Naive thymus-derived CD4-positive, alpha-beta T cell (primary cell): ENCODE results near the gene OGT. TPM values are rescaled to one million over a fixed set of nuclear protein-coding genes. Genes with fewer than 3 reads are reported as not detected.
A peak's percentile ranks its signal among the peaks of the same experiment; 100 is the strongest.
"Not testable (repeated sequence)": the region's sequence is repeated elsewhere in the genome, so short reads cannot be mapped to it uniquely, and the experiment has no call there.

ENCODE experiments used
- ATAC-seq: fragments of 150-1000 bp; cut with Tn5 transposase; 2 replicates; pipeline ENCODE4 v1.10.0; 2021; ENCODE audit warnings: mild to moderate bottlenecking, moderate library complexity
- CTCF ChIA-PET: fragments of 350-600 bp; sonication (Branson Sonifier 250); formaldehyde crosslinking; loops from one replicate; lab custom pipeline; 2021; ENCODE audit warnings: antibody characterized with exemption; lab: Charles Lee
- POLR2A ChIA-PET: fragments of 350-600 bp; sonication (Branson Sonifier 250); formaldehyde crosslinking; loops from one replicate; lab custom pipeline; 2021; ENCODE audit warnings: antibody characterized with exemption, inconsistent platforms; lab: Charles Lee
- DNase-seq, 9 donors: peaks; one replicate each; pipeline versions ENCODE4 v3.0.0 to v3.0.0-alpha.2; 2020 to 2022; ENCODE audit warnings: mixed read lengths in 1 of 9
- H3K27ac ChIP-seq: one replicate; pipeline ENCODE4 v1.7.0; 2013; ENCODE audit warnings: mild to moderate bottlenecking, low read depth, low read length, moderate library complexity
- H3K27me3 ChIP-seq, 2 donors: one replicate each; pipeline ENCODE4 v1.7.0; 2013; ENCODE audit warnings: low read length in 2 of 2, mild to moderate bottlenecking in 2 of 2, moderate library complexity in 2 of 2; ENCODE audit not compliant: control insufficient read depth in 2 of 2, insufficient read depth in 2 of 2
- H3K36me3 ChIP-seq, 3 experiments: 1 replicate in 2 of 3; 2 replicates in 1 of 3; pipeline ENCODE4 v1.7.0; 2013; ENCODE audit warnings: low read length in 3 of 3, mild to moderate bottlenecking in 3 of 3, moderate library complexity in 1 of 3; ENCODE audit not compliant: insufficient read depth in 3 of 3, control insufficient read depth in 2 of 3
- H3K4me1 ChIP-seq, 2 donors: one replicate each; pipeline ENCODE4 v1.7.0; 2013; ENCODE audit warnings: low read length in 2 of 2, mild to moderate bottlenecking in 2 of 2, moderate library complexity in 1 of 2; ENCODE audit not compliant: control insufficient read depth in 2 of 2, insufficient read depth in 2 of 2
- H3K4me3 ChIP-seq: 2 replicates; pipeline ENCODE4 v1.7.0; 2013; ENCODE audit warnings: mild to moderate bottlenecking, low read length
- H3K9me3 ChIP-seq, 3 experiments: 1 replicate in 2 of 3; 2 replicates in 1 of 3; pipeline ENCODE4 v1.7.0; 2013; ENCODE audit warnings: low read length in 3 of 3; ENCODE audit not compliant: control insufficient read depth in 2 of 3
- H3K27ac Mint-ChIP-seq, 9 donors: one replicate each; pipeline ENCODE4 v1.8.0; 2020 to 2022; ENCODE audit warnings: mixed read lengths in 9 of 9, mild to moderate bottlenecking in 8 of 9, moderate library complexity in 5 of 9, inconsistent platforms in 2 of 9
- H3K27me3 Mint-ChIP-seq, 5 donors: one replicate each; pipeline ENCODE4 v1.8.0; 2021 to 2022; ENCODE audit warnings: mixed read lengths in 5 of 5, mild to moderate bottlenecking in 1 of 5
- H3K36me3 Mint-ChIP-seq, 5 donors: one replicate each; pipeline ENCODE4 v1.8.0; 2020 to 2022; ENCODE audit warnings: mixed read lengths in 5 of 5, mild to moderate bottlenecking in 3 of 5, inconsistent platforms in 1 of 5
- H3K4me1 Mint-ChIP-seq, 7 donors: one replicate each; pipeline ENCODE4 v1.8.0; 2020 to 2022; ENCODE audit warnings: mixed read lengths in 7 of 7, mild to moderate bottlenecking in 3 of 7, inconsistent platforms in 1 of 7
- H3K4me3 Mint-ChIP-seq, 10 donors: one replicate each; pipeline ENCODE4 v1.8.0; 2020 to 2022; ENCODE audit warnings: mild to moderate bottlenecking in 10 of 10, mixed read lengths in 10 of 10, moderate library complexity in 6 of 10, inconsistent platforms in 2 of 10
- H3K9me3 Mint-ChIP-seq, 11 donors: one replicate each; pipeline ENCODE4 v1.8.0; 2020 to 2022; ENCODE audit warnings: mixed read lengths in 11 of 11, mild to moderate bottlenecking in 4 of 11, inconsistent platforms in 1 of 11, moderate library complexity in 1 of 11
- intact Hi-C, 2 donors: fragments of 100-400 bp; cut with micrococcal nuclease; formaldehyde crosslinking; loops; one replicate each; pipeline ENCODE4 v1.15.1; 2023
- polyA plus RNA-seq, 2 donors: library from polyadenylated mRNA; unstranded; fragments of 300-500 nt; fragmentation: Illumina TruSeq; gene quantifications; one replicate each; pipeline ENCODE4 v1.2.3, GENCODE V29; 2021
- total RNA-seq, 6 experiments: library from RNA in 5 of 6; stranded (reverse) in 5 of 6; gene quantifications; 1 replicate in 5 of 6; 2 replicates in 1 of 6; pipeline ENCODE4 v1.2.3 and lab custom pipeline; 2021 to 2026

Gene OGT
- total and polyA plus RNA-seq, 7 experiments from 2014 or later: 30.5 to 520 (median 346) TPM

GRCh38 chrX:71609095-71609750 is 76.3 kb downstream of the OGT start:
- H3K36me3 Mint-ChIP-seq: peaks cover 0 to 54% (median 28%) of the 10 kb centered on the region in 5 donors
- peaks cover 13 to 66% (median 44%) of the 10 kb centered on the region in 7 donors for H3K4me1 Mint-ChIP-seq
- H3K36me3 ChIP-seq: peaks cover 0 to 53% (median 8%) of the 10 kb centered on the region in 3 experiments
- no peaks in the 10 kb centered on the region for H3K9me3 ChIP-seq
- no peak overlapping the region for H3K27ac ChIP-seq
- intact Hi-C loops: loop anchor here (1.0 kb wide), 3 partner anchors 9 to 43 kb away; partner anchors contain the start of gene CXCR3 (in 2 of the 2)
- peak overlapping the region; percentile 6 to 91 (median 74) for H3K27ac Mint-ChIP-seq
- ChIA-PET POLR2A (interaction anchor here (0.9 to 3.0 kb wide), 2 partner anchors 9 to 81 kb away, joined by 3 to 7 read pairs; partner anchors contain the start of gene CXCR3), CTCF (interaction anchor here (0.9 to 1.5 kb wide), 2 partner anchors 40 to 42 kb away, joined by 4 to 6 read pairs; no protein-coding TSS in a partner anchor)
- no peaks in the 10 kb centered on the region for H3K9me3 Mint-ChIP-seq
- ATAC-seq (peak; percentile 37), DNase-seq (peak in 4 of 9 donors; percentile 12 to 29 (median 18))
- no peaks in the 10 kb centered on the region for H3K27me3 Mint-ChIP-seq
- no peak overlapping the region for H3K4me3 ChIP-seq
- no peaks in the 10 kb centered on the region for H3K27me3 ChIP-seq
- H3K4me3 Mint-ChIP-seq: peak overlapping the region in 3 of 10 donors; percentile 1 to 37 (median 16)
- peaks cover 32 to 42% of the 10 kb centered on the region in 2 donors for H3K4me1 ChIP-seq

- H3K4me3 Mint-ChIP-seq, H3K9me3 Mint-ChIP-seq, intact Hi-C loops, H3K27me3 Mint-ChIP-seq, H3K4me3 ChIP-seq, ATAC-seq, H3K27me3 ChIP-seq, DNase-seq, CTCF ChIA-PET, H3K27ac ChIP-seq, H3K9me3 ChIP-seq: not testable (repeated sequence)
- Mint-ChIP-seq H3K36me3 (peaks cover 0 to 50% (median 25%) of the 10 kb centered on the region in 5 donors), H3K4me1 (peaks cover 26 to 60% (median 36%) of the 10 kb centered on the region in 7 donors), H3K27ac (peak overlapping the region in 1 of 9 donors; percentile 26)
- peaks cover 0 to 44% (median 8%) of the 10 kb centered on the region in 3 experiments for H3K36me3 ChIP-seq
- POLR2A ChIA-PET: interaction anchor here (0.6 kb wide), 1 partner anchor 66 kb away, joined by 5 read pairs; no protein-coding TSS in a partner anchor
- peaks cover 27 to 34% of the 10 kb centered on the region in 2 donors for H3K4me1 ChIP-seq
Measured at GRCh38 chrX:71611736-71612135, 78.8 kb downstream of the OGT start.

- Mint-ChIP-seq H3K36me3 (peaks cover 0 to 48% (median 25%) of the 10 kb centered on the region in 5 donors), H3K4me3 (no peak overlapping the region), H3K27ac (peak overlapping the region in 1 of 9 donors; percentile 38), H3K27me3 (no peaks in the 10 kb centered on the region), H3K9me3 (no peaks in the 10 kb centered on the region), H3K4me1 (peaks cover 26 to 61% (median 33%) of the 10 kb centered on the region in 7 donors)
- Histone ChIP-seq H3K4me1 (peaks cover 22 to 31% of the 10 kb centered on the region in 2 donors), H3K4me3 (no peak overlapping the region), H3K9me3 (no peaks in the 10 kb centered on the region), H3K27ac (no peak overlapping the region), H3K36me3 (peaks cover 0 to 44% (median 8%) of the 10 kb centered on the region in 3 experiments), H3K27me3 (no peaks in the 10 kb centered on the region)
- intact Hi-C loops: no loop called here
- DNase-seq (no peak), ATAC-seq (no peak)
- CTCF ChIA-PET: no interaction called here
- POLR2A ChIA-PET: interaction anchor here (0.6 kb wide), 1 partner anchor 66 kb away, joined by 5 read pairs; no protein-coding TSS in a partner anchor
Measured at GRCh38 chrX:71612256-71612655, 79.4 kb downstream of the OGT start.

- peaks cover 17 to 64% (median 40%) of the 10 kb centered on the region in 7 donors for H3K4me1 Mint-ChIP-seq
Measured at GRCh38 chrX:71615056-71615455, 82.2 kb downstream of the OGT start.

GRCh38 chrX:71615954-71616353 is 83.0 kb downstream of the OGT start:
- Mint-ChIP-seq H3K27ac (peak overlapping the region in 6 of 9 donors; percentile 15 to 69 (median 52)), H3K36me3 (peaks cover 0 to 41% (median 16%) of the 10 kb centered on the region in 5 donors), H3K4me3 (peak overlapping the region in 3 of 10 donors; percentile 29 to 81 (median 57)), H3K4me1 (peaks cover 17 to 71% (median 45%) of the 10 kb centered on the region in 7 donors), H3K27me3 (no peaks in the 10 kb centered on the region), H3K9me3 (no peaks in the 10 kb centered on the region)
- DNase-seq (no peak), ATAC-seq (no peak)
- CTCF ChIA-PET: no interaction called here
- no peaks in the 10 kb centered on the region for H3K9me3 ChIP-seq
- peaks cover 0 to 29% (median 4%) of the 10 kb centered on the region in 3 experiments for H3K36me3 ChIP-seq
- H3K4me1 ChIP-seq: peaks cover 24% of the 10 kb centered on the region in 2 donors
- no peak overlapping the region for H3K4me3 ChIP-seq
- POLR2A ChIA-PET: interaction anchor here (0.8 kb wide), 1 partner anchor 10 kb away, joined by 3 read pairs; no protein-coding TSS in a partner anchor
- intact Hi-C loops: no loop called here
- H3K27ac ChIP-seq: no peak overlapping the region
- H3K27me3 ChIP-seq: no peaks in the 10 kb centered on the region

More at GRCh38 chrX:71615056-71615455, 82.2 kb downstream of the OGT start:
- ChIA-PET POLR2A (interaction anchor here (0.7 to 0.8 kb wide), 2 partner anchors 9 to 24 kb away, joined by 3 read pairs; no protein-coding TSS in a partner anchor), CTCF (no interaction called here)
- Histone ChIP-seq H3K27ac (no peak overlapping the region), H3K27me3 (no peaks in the 10 kb centered on the region), H3K4me3 (no peak overlapping the region), H3K36me3 (peaks cover 0 to 35% (median 4%) of the 10 kb centered on the region in 3 experiments), H3K9me3 (no peaks in the 10 kb centered on the region), H3K4me1 (peaks cover 16 to 20% of the 10 kb centered on the region in 2 donors)
- no peak for DNase-seq
- no peak for ATAC-seq
- Mint-ChIP-seq H3K36me3 (peaks cover 0 to 42% (median 19%) of the 10 kb centered on the region in 5 donors), H3K27ac (peak overlapping the region in 6 of 9 donors; percentile 15 to 67 (median 28)), H3K4me3 (peak overlapping the region in 1 of 10 donors; percentile 81), H3K9me3 (no peaks in the 10 kb centered on the region), H3K27me3 (no peaks in the 10 kb centered on the region)
- intact Hi-C loops: no loop called here

GRCh38 chrX:71616672-71617529 is 84.0 kb downstream of the OGT start:
- H3K4me1 Mint-ChIP-seq: peaks cover 17 to 71% (median 50%) of the 10 kb centered on the region in 7 donors
- POLR2A ChIA-PET: interaction anchor here (0.6 to 1.1 kb wide), 2 partner anchors 11 to 13 kb away, joined by 3 to 4 read pairs; no protein-coding TSS in a partner anchor

More at GRCh38 chrX:71616672-71617529, 84.0 kb downstream of the OGT start:
- Mint-ChIP-seq H3K4me3 (peak overlapping the region in 6 of 10 donors; percentile 40 to 92 (median 53)), H3K36me3 (peaks cover 0 to 33% (median 8%) of the 10 kb centered on the region in 5 donors), H3K27me3 (no peaks in the 10 kb centered on the region), H3K27ac (peak overlapping the region in 2 of 9 donors; percentile 68 to 69), H3K9me3 (no peaks in the 10 kb centered on the region)
- H3K4me1 ChIP-seq: peaks cover 24 to 29% of the 10 kb centered on the region in 2 donors
- no peak overlapping the region for H3K27ac ChIP-seq
- H3K4me3 ChIP-seq: peak overlapping the region; percentile 37
- peaks cover 0 to 19% (median 0%) of the 10 kb centered on the region in 3 experiments for H3K36me3 ChIP-seq
- ATAC-seq: peak; percentile 24
- no peak for DNase-seq
- intact Hi-C loops: no loop called here
- CTCF ChIA-PET: no interaction called here
- H3K27me3 ChIP-seq: no peaks in the 10 kb centered on the region
- H3K9me3 ChIP-seq: no peaks in the 10 kb centered on the region
